ENCODE data around the gene TENM3.

The TENM3 gene

DNA sequence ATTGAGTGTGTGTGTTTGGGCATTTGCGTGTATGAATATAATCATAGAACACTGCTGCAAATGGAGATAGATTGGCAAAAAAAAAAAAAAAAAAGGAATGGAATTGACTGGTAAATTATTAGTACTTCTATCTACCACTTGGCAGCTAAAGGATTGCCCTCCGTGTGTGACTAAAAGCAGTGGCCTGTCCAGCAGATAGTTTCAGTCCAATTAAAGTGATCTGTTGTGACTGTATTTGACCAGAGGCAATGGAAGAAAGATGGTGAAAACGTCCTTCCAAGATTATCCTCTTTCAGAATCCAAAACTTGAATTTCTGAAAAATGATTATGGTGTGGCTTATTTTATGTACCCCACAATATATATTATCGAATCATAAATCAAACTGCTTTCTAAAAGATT lies 19.5 kb upstream of the TENM3 start:
- Histone ChIP-seq H3K4me1 (ENCODE audit: control insufficient read depth, insufficient read depth, low read length) (no peaks in the 10 kb centered on the region), H3K36me3 (ENCODE audit: control insufficient read depth in 2 of 2, insufficient read depth in 1 of 2, low read length in 2 of 2) (no peaks in the 10 kb centered on the region), H3K4me3 (ENCODE audit: low read depth, low read length) (no peak overlapping the region), H3K27ac (ENCODE audit: extremely low read depth, low read depth, low read length) (no peak overlapping the region), H3K9me3 (ENCODE audit: control insufficient read depth, insufficient read depth, low read depth, low read length) (no peaks in the 10 kb centered on the region)
- no peak for TF ChIP-seq HOXC10 (CRISPR knock-in tag; IDR thresholded peaks at IDR 0.05)
- CTCF ChIA-PET = interaction anchor here (0.6 kb wide), 1 partner anchor 10 kb away, joined by 4 read pairs; no protein-coding TSS in a partner anchor
- POLR2A ChIA-PET = no interaction called here

DNA sequence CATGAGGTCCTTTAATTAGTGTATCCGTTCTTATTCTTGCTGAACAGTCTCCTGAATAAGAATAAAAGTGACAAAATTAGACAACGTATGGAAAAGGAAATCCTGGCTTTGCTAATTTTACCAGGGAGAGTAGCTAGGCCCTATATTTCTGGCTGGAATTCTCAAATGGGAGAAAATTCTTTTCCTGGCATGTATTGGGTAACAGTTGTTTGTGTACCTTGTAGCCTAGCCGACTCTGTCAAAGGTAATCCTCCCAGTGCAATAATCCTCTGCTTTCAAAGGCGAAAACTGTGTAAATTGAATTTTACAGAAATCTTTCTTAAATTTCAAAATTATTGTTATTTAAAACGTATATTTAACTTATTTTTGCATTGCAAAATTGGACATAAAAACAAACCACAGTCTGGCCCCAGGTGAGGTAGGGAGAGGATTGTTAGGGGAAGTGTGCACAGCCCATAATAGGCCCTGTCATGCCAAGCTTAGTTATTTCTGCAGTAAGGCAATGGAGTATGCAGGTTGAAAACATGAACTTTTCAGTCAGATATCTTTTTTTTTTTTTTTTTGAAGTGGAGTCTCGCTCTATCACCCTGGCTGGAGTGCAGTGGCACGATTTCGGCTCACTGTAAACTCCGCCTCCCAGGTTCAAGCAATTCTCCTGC lies 18.9 kb upstream of the TENM3 start:
- H3K27ac ChIP-seq (ENCODE audit: extremely low read depth, low read depth, low read length) = no peak overlapping the region
- no peaks in the 10 kb centered on the region for H3K9me3 ChIP-seq (ENCODE audit: control insufficient read depth, insufficient read depth, low read depth, low read length)
- H3K4me1 ChIP-seq (ENCODE audit: control insufficient read depth, insufficient read depth, low read length) = no peaks in the 10 kb centered on the region
- no peak overlapping the region for H3K4me3 ChIP-seq (ENCODE audit: low read depth, low read length)
- CTCF ChIA-PET = interaction anchor here (0.6 kb wide), 1 partner anchor 10 kb away, joined by 4 read pairs; no protein-coding TSS in a partner anchor
- POLR2A ChIA-PET = no interaction called here
- TF ChIP-seq ZNF792 (tag by site-specific recombination; IDR thresholded peaks at IDR 0.05) = no peak
- TF ChIP-seq, protein P1, sequence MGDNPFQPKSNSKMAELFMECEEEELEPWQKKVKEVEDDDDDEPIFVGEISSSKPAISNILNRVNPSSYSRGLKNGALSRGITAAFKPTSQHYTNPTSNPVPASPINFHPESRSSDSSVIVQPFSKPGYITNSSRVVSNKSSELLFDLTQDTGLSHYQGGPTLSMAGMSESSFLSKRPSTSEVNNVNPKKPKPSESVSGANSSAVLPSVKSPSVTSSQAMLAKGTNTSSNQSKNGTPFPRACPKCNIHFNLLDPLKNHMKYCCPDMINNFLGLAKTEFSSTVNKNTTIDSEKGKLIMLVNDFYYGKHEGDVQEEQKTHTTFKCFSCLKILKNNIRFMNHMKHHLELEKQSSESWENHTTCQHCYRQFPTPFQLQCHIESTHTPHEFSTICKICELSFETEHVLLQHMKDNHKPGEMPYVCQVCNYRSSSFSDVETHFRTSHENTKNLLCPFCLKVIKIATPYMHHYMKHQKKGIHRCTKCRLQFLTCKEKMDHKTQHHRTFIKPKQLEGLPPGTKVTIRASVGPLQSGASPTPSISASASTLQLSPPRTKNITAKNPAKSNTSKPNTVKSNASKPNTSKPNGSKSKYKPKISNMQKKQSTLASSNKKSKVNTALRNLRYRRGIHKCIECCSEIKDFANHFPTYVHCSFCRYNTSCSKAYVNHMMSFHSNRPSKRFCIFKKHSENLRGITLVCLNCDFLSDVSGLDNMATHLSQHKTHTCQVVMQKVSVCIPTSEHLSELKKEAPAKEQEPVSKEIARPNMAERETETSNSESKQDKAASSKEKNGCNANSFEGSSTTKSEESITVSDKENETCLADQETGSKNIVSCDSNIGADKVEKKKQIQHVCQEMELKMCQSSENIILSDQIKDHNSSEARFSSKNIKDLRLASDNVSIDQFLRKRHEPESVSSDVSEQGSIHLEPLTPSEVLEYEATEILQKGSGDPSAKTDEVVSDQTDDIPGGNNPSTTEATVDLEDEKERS (tag by site-specific recombination; IDR thresholded peaks at IDR 0.05) = no peak
- H3K36me3 ChIP-seq (ENCODE audit: control insufficient read depth in 2 of 2, insufficient read depth in 1 of 2, low read length in 2 of 2) = no peaks in the 10 kb centered on the region

DNA sequence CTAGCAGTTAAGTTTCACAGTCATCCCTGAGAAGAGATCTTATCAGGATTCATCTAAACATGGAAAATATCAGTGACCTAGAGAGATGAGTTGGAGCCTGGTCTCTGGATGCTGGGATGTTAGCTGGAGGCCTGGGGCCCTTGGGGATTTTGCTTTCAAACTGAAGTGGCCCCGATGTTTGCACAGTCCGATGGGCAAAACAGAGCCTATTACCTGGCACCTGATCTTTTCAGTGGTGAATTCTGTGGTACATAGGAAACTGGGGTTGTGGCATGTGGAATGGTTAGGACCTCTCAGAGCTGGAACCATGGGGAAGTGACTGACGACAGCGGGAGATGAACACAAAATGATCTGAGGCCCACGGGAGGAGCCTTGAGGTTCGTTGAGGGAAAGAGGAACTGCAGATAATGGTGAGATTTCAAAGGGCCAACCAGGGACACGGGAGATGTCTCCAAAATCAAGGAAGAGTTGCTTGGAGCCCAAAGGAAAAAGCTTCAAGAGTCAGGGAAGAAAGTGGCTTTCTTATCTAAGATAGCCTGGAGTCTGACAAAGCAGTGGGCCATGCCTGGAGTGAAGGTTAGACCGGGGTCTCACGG lies 17.8 kb upstream of the TENM3 start:
- Histone ChIP-seq H3K36me3 (ENCODE audit: control insufficient read depth in 2 of 2, insufficient read depth in 1 of 2, low read length in 2 of 2) (no peaks in the 10 kb centered on the region), H3K4me1 (ENCODE audit: control insufficient read depth, insufficient read depth, low read length) (no peaks in the 10 kb centered on the region), H3K4me3 (ENCODE audit: low read depth, low read length) (no peak overlapping the region), H3K9me3 (ENCODE audit: control insufficient read depth, insufficient read depth, low read depth, low read length) (no peaks in the 10 kb centered on the region), H3K27ac (ENCODE audit: extremely low read depth, low read depth, low read length) (no peak overlapping the region)
- ChIA-PET CTCF (no interaction called here), POLR2A (no interaction called here)
- TF ChIP-seq ZNF16 (tag by site-specific recombination; IDR thresholded peaks at IDR 0.05; ENCODE audit: low read depth) (no peak), ZNF501 (tag by site-specific recombination; IDR thresholded peaks at IDR 0.05) (no peak), ZNF248 (tag by site-specific recombination; IDR thresholded peaks at IDR 0.05) (no peak), ZNF157 (tag by site-specific recombination; IDR thresholded peaks at IDR 0.05) (no peak)
- TF ChIP-seq, protein P2, sequence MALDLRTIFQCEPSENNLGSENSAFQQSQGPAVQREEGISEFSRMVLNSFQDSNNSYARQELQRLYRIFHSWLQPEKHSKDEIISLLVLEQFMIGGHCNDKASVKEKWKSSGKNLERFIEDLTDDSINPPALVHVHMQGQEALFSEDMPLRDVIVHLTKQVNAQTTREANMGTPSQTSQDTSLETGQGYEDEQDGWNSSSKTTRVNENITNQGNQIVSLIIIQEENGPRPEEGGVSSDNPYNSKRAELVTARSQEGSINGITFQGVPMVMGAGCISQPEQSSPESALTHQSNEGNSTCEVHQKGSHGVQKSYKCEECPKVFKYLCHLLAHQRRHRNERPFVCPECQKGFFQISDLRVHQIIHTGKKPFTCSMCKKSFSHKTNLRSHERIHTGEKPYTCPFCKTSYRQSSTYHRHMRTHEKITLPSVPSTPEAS (tag by site-specific recombination; IDR thresholded peaks at IDR 0.05) = no peak

DNA sequence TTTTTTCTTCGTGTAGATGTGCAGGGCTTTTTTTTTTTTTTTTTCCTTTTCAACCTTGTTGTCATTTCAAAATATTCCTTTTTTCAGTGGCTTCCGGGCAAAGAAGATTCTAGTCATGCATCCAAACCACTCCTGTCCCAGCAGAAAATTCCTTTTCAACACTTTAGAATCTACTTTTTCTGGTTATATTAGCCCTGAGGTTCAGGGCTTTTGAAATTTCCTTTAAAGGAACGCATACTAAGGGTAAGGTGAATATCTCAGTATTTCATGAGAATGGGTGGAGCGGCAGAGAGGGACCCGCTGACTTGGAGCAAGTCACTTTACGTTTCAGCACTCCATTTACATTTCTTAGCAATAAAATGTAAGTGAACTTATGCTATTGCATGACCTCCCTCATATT lies 15.6 kb upstream of the TENM3 start:
- Histone ChIP-seq H3K36me3 (ENCODE audit: control insufficient read depth in 2 of 2, insufficient read depth in 1 of 2, low read length in 2 of 2) (no peaks in the 10 kb centered on the region), H3K27ac (ENCODE audit: extremely low read depth, low read depth, low read length) (no peak overlapping the region), H3K9me3 (ENCODE audit: control insufficient read depth, insufficient read depth, low read depth, low read length) (no peaks in the 10 kb centered on the region), H3K4me1 (ENCODE audit: control insufficient read depth, insufficient read depth, low read length) (peaks cover 3% of the 10 kb centered on the region; the same call in 1 of the 2 replicates), H3K4me3 (ENCODE audit: low read depth, low read length) (no peak overlapping the region)
- POLR2A ChIA-PET = no interaction called here
- CTCF ChIA-PET = interaction anchor here (0.6 kb wide), 1 partner anchor 11 kb away, joined by 3 read pairs; no protein-coding TSS in a partner anchor
- TF ChIP-seq ZNF311 (tag by site-specific recombination; IDR thresholded peaks at IDR 0.05; ENCODE audit: borderline replicate concordance) (no peak), ZNF274 (IDR thresholded peaks at IDR 0.05; ENCODE audit: low read length) (no peak), ZNF274 (tag by site-specific recombination; IDR thresholded peaks at IDR 0.05; ENCODE audit: borderline replicate concordance) (no peak), ZSCAN16 (tag by site-specific recombination; IDR thresholded peaks at IDR 0.05) (no peak), ZNF48 (tag by site-specific recombination; IDR thresholded peaks at IDR 0.05) (no peak), ZNF155 (tag by site-specific recombination; IDR thresholded peaks at IDR 0.05) (no peak), ZNF37A (tag by site-specific recombination; IDR thresholded peaks at IDR 0.05) (no peak), TCF7L2 (IDR thresholded peaks at IDR 0.05; ENCODE audit: borderline replicate concordance, low read depth, low read length) (no peak)
- TF ChIP-seq, protein P3, sequence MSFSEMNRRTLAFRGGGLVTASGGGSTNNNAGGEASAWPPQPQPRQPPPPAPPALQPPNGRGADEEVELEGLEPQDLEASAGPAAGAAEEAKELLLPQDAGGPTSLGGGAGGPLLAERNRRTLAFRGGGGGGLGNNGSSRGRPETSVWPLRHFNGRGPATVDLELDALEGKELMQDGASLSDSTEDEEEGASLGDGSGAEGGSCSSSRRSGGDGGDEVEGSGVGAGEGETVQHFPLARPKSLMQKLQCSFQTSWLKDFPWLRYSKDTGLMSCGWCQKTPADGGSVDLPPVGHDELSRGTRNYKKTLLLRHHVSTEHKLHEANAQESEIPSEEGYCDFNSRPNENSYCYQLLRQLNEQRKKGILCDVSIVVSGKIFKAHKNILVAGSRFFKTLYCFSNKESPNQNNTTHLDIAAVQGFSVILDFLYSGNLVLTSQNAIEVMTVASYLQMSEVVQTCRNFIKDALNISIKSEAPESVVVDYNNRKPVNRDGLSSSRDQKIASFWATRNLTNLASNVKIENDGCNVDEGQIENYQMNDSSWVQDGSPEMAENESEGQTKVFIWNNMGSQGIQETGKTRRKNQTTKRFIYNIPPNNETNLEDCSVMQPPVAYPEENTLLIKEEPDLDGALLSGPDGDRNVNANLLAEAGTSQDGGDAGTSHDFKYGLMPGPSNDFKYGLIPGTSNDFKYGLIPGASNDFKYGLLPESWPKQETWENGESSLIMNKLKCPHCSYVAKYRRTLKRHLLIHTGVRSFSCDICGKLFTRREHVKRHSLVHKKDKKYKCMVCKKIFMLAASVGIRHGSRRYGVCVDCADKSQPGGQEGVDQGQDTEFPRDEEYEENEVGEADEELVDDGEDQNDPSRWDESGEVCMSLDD (tag by site-specific recombination; IDR thresholded peaks at IDR 0.05) = no peak
- TF ChIP-seq, protein P4, sequence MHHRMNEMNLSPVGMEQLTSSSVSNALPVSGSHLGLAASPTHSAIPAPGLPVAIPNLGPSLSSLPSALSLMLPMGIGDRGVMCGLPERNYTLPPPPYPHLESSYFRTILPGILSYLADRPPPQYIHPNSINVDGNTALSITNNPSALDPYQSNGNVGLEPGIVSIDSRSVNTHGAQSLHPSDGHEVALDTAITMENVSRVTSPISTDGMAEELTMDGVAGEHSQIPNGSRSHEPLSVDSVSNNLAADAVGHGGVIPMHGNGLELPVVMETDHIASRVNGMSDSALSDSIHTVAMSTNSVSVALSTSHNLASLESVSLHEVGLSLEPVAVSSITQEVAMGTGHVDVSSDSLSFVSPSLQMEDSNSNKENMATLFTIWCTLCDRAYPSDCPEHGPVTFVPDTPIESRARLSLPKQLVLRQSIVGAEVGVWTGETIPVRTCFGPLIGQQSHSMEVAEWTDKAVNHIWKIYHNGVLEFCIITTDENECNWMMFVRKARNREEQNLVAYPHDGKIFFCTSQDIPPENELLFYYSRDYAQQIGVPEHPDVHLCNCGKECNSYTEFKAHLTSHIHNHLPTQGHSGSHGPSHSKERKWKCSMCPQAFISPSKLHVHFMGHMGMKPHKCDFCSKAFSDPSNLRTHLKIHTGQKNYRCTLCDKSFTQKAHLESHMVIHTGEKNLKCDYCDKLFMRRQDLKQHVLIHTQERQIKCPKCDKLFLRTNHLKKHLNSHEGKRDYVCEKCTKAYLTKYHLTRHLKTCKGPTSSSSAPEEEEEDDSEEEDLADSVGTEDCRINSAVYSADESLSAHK (tag by site-specific recombination; IDR thresholded peaks at IDR 0.05) = no peak
